NCI-H1048 (cell line): ENCODE measurements around the gene KBTBD13.
A peak's percentile ranks its signal among the peaks of the same experiment; 100 is the strongest.
"Not testable (repeated sequence)": the region's sequence is repeated elsewhere in the genome, so short reads cannot be mapped to it uniquely, and the experiment has no call there.

Experiments used
- DNase-seq: peaks from one replicate; lab custom pipeline; 2025; lab: John Stamatoyannopoulos, UW

KBTBD13 gene

DNA sequence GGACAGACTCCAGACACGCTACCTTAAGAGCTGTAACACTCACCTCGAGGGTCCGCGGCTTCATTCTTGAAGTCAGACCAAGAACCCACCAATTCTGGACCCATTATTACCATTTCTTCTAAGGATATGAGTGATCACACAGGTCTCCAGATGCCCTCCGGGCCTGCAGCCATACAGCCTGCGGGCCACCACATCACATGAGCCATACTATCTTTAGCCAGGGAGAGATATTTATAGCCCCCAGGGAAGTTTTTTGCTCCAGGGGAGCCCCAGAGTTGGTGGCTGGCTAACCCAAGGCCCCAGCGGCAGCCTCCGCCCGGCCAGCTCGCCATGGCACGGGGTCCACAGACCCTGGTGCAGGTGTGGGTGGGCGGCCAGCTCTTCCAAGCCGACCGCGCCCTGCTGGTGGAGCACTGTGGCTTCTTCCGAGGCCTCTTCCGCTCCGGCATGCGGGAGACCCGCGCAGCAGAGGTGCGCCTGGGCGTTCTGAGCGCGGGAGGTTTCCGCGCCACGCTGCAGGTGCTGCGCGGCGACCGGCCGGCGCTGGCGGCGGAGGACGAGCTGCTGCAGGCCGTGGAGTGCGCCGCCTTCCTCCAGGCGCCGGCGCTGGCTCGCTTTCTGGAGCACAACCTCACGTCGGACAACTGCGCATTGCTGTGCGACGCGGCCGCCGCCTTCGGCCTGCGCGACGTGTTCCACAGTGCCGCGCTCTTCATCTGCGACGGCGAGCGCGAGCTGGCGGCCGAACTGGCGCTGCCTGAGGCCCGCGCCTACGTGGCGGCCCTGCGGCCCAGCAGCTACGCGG, at the start of gene KBTBD13:
Gene KBTBD13, plus strand, starts transcription at position 261 of the 805 bp plus-strand sequence. Its CDS starts 70 bp downstream, at position 331.
- DNase-seq = no peak

DNA sequence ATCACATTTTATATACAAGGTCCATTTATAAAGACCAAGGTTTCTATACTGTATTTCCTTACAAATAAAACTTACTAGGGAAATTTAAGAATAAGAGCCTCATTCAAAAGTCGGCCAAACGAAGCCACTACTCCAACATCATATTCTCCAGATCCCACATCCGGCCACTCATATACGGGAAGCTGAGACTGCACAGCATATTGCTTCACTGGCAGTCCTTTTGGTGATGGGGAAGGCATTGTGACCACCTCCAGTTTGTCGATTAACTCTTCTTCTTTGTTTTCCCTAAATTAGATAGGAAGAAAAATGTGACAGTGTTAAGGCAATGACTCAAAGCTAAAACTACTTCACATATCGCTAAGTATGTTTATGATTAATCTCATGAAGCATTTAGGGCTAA, 49.8 kb upstream of the KBTBD13 start:
- no peak for DNase-seq

GRCh38 chr15:65027593-65027992, 49.0 kb upstream of the KBTBD13 start:
- DNase-seq = no peak

DNA sequence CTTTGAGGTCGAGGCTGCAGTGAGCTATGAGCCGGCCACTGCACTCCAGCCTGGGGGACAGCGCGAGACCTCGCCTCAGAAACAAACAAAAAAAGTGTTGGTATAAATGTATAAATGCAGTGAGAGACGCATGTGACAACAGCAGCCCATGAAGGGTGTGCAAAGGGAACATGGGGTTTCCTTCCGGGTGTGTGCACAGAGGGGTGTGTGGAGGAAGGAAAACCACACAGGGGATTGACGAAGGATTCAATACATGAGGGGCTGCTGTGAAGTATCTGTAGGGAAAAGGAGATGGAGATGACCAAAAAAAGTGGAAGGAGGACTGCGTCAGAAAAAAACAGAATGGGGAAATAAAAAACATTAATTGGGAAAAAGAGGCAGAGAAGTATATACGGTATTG, 48.2 kb upstream of the KBTBD13 start:
- DNase-seq = no peak

GRCh38 chr15:65028921-65029735, 47.4 kb upstream of the KBTBD13 start, which contains the start of gene MTFMT:
MTFMT (minus strand) TSS chr15:65029639; CDS start chr15:65029613, 26 bp downstream.
- peak; percentile 45 for DNase-seq

DNA sequence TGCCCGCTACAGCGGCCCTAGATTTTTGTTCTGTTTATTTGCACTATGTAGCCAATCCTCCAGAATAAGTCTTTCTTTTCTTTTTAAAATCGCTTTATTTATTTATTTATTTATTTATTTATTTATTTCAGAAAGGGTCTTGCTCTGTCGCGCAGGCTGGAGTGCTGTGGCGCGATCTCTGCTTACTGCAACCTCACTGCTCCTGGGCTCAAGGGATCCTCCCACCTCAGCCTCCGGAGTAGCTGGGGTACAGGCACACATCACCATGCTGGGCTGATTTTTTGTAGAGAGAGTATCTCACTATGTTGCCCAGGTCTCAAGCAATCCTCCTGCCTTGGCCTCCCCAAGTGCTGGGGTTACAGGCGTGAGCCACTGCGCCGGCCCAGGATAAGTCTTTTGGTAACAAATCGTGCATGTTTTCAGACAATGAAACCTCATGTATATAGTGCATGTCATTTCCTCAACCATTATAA, 46.8 kb upstream of the KBTBD13 start:
- DNase-seq = no peak

GRCh38 chr15:65032801-65033537, 43.6 kb upstream of the KBTBD13 start:
- no peak for DNase-seq

DNA sequence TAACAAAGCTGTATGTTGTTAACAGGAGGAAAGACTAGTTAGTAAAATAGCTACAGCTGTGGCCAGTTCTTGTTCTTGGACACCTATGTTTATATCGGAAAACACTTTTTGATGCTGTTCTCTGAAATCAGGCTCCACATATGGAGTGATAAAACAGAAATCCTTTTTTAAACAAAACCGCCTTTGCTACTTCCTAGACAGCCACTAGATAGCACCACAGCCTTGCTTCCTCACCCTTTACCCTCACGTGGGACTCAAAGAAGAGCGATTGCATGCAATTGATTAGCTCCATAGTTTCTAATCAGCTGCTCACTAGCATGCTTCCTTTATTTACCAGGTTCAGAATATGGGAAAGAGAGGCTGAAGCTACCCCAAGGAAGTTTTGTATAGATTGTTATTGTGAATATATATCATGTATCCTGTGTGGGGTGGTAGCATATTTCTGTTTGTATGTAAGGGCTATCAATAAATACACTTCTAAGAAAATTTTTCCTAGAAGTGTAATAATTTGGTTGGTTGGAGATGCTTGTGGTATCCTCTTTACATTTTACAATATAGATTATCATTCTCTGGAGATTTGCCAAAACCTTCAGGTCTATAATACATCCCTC, 42.8 kb upstream of the KBTBD13 start:
- no peak for DNase-seq

DNA sequence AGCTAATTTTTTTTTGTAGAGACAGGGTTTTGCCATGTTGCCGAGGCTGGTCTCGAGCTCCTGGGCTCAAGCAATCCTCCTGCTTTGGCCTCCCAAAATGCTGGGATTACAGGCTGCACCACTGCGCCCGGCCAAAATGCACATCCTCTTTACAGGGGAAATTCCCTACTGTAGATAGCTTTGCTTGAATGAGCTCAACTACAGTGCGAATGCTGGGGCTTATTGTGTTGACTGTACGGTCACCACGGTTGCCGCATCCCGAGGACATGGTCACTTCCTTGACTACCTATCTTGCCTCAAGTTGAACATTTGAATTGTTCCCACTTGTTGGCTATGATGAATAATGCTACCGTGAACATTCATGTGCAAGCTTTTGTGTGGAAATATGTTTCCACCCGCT, 41.8 kb upstream of the KBTBD13 start:
- no peak for DNase-seq

GRCh38 chr15:65037309-65037708, 39.2 kb upstream of the KBTBD13 start:
- no peak for DNase-seq

GRCh38 chr15:65038428-65038827, 38.1 kb upstream of the KBTBD13 start:
- no peak for DNase-seq

GRCh38 chr15:65038836-65039235, 37.7 kb upstream of the KBTBD13 start:
- no peak for DNase-seq

GRCh38 chr15:65040461-65040860, 36.1 kb upstream of the KBTBD13 start:
- DNase-seq = no peak

DNA sequence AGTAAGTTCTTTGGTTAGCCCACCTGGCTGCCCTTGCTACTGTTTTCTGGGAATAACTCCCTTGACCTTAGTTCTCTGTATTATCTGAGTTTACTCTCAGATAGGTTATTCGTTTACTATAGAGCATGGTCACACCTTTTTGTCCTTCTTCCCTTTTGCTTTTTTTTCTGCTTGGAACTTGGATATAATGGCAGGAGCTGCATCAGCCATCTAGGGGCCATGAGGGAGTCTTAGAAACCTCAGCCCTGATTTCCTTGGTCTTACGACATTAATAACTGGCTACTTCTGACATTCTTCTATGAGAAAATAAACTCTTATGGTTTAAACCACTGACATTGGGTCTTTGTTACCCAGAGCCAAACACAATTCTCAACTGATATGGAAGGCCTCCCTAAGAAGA, 34.8 kb upstream of the KBTBD13 start:
- no peak for DNase-seq

DNA sequence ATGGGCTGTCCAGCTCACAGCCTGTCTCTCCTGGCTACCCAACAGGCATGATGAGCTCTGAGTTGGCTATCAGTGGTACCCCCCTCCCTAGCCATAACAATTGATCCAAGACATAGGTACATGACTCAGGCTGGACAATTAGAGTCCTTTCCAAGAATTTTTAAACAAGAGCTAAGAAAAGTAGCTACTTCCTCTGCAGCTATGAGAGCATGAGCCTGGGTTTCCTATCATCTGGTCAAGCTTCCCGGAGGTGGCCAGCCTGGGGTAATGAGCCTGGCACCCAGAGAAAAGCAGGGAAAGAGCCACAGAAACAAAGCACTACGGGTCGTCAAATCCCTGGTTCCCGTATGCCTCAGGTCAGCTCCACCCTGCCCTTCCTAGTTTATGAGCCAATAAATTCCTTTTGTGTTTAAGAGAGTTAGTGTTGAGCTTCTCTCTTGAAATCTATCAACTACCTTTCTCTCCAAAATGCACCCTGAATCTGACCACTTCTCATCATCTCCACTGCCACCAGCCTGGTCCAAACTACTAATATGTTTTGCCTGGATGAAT, 33.7 kb upstream of the KBTBD13 start:
- DNase-seq = no peak

DNA sequence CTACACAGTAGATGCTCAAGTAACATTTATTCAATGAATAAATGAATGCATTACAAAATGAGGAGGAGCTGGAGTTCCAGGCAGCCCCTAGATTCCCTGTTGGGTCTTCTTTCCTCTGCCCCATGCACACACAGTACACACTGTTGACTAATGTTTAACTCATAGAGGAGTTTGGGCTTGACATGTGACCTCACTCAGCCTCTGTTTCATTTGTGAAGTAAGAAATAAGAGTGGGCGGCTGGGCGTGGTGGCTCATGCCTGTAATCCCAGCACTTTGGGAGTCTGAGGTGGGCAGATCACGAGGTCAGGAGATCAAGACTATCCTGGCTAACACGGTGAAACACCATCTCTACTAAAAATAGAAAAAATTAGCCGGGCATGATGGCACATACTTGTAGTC, 32.3 kb upstream of the KBTBD13 start:
- DNase-seq = not testable (repeated sequence)

GRCh38 chr15:65044724-65045481, 31.6 kb upstream of the KBTBD13 start, which contains the start of gene SLC51B:
SLC51B (plus strand) TSS chr15:65045387; CDS start chr15:65050005, 4,618 bp downstream.
- no peak for DNase-seq

- no peak for DNase-seq
These were observed 28.3 kb upstream of the KBTBD13 start for GRCh38 chr15:65048241-65048640.

GRCh38 chr15:65049418-65049840, 27.1 kb upstream of the KBTBD13 start:
- DNase-seq = peak; percentile 75

DNA sequence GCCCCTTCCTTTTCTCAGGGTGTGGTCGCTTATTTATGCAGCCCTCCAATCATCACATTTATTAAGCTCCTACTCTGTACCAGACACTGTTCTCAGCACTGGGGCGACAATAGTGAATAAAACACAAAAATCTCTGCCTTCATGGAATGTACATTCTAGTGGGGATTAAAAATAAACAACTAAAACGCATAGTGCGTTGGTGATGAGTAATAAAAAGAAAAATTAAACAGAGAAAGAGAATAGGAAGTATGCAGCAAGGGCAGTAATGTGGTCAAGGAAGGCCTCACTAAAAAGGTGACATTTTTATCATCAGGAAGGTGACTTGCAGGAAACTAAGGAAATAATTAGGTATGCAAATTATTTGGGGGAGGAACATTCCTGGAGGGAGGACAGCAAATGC, 26.3 kb upstream of the KBTBD13 start:
- no peak for DNase-seq

GRCh38 chr15:65051266-65051665, 25.3 kb upstream of the KBTBD13 start:
- DNase-seq = no peak
